Measurements from ENCODE around the gene NFKBIE. TPM values are rescaled to one million over a fixed set of nuclear protein-coding genes. Genes with fewer than 3 reads are reported as not detected.

NFKBIE gene
- total and polyA plus RNA-seq, 9 of the 15 experiments (the other 6 are each of a cell fraction or from before 2014, with no cell fraction given), result 2.1 to 16.4 (median 11.7) TPM

DNA sequence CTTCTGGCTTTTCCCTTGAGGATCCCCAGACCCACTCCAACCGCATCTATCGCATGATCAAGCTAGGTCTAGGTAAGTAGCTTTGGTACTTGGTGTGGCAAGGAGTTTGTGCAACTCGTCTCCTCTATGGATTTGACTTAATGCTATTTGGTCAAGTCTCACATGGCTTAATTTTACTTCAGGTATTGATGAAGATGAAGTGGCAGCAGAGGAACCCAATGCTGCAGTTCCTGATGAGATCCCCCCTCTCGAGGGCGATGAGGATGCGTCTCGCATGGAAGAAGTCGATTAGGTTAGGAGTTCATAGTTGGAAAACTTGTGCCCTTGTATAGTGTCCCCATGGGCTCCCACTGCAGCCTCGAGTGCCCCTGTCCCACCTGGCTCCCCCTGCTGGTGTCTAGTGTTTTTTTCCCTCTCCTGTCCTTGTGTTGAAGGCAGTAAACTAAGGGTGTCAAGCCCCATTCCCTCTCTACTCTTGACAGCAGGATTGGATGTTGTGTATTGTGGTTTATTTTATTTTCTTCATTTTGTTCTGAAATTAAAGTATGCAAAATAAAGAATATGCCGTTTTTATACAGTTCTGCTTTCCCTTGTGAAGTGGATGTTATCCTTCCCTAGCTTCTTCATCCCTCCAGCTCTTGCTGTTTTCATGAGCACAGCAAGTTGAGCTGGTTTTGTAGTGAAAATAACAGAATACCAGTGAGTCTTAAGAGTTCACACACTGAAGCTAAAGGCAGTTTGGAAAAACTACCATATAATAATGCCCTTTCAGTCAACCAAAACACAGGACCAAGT, 11.8 kb downstream of the NFKBIE start (continued):
- TF ChIP-seq, protein P1, sequence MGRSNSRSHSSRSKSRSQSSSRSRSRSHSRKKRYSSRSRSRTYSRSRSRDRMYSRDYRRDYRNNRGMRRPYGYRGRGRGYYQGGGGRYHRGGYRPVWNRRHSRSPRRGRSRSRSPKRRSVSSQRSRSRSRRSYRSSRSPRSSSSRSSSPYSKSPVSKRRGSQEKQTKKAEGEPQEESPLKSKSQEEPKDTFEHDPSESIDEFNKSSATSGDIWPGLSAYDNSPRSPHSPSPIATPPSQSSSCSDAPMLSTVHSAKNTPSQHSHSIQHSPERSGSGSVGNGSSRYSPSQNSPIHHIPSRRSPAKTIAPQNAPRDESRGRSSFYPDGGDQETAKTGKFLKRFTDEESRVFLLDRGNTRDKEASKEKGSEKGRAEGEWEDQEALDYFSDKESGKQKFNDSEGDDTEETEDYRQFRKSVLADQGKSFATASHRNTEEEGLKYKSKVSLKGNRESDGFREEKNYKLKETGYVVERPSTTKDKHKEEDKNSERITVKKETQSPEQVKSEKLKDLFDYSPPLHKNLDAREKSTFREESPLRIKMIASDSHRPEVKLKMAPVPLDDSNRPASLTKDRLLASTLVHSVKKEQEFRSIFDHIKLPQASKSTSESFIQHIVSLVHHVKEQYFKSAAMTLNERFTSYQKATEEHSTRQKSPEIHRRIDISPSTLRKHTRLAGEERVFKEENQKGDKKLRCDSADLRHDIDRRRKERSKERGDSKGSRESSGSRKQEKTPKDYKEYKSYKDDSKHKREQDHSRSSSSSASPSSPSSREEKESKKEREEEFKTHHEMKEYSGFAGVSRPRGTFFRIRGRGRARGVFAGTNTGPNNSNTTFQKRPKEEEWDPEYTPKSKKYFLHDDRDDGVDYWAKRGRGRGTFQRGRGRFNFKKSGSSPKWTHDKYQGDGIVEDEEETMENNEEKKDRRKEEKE (IDR thresholded peaks at IDR 0.05; ENCODE audit: borderline replicate concordance in 1 of 2, control insufficient read depth in 1 of 2, low read depth in 2 of 2, low read length in 1 of 2), result peak; percentile 58 to 79; a peak in 2 of 4 replicates
- TF ChIP-seq TAF7 (tag; IDR thresholded peaks at IDR 0.05) (no peak), ZNF197 (CRISPR knock-in tag; IDR thresholded peaks at IDR 0.05; ENCODE audit: low read depth) (no peak), NFXL1 (CRISPR knock-in tag; IDR thresholded peaks at IDR 0.05) (no peak), SRSF1 (IDR thresholded peaks at IDR 0.05; ENCODE audit: low read depth, low read length) (no peak), ZNF76 (CRISPR knock-in tag; IDR thresholded peaks at IDR 0.05; ENCODE audit: borderline replicate concordance) (no peak), CREB1 (IDR thresholded peaks at IDR 0.05) (no peak), CREB1 (CRISPR knock-in tag; IDR thresholded peaks at IDR 0.05) (no peak), GTF2E2 (tag; IDR thresholded peaks at IDR 0.05) (no peak), CHCHD3 (CRISPR knock-in tag; IDR thresholded peaks at IDR 0.05) (no peak), ZNF224 (CRISPR knock-in tag; IDR thresholded peaks at IDR 0.05) (no peak), ZNF77 (CRISPR knock-in tag; IDR thresholded peaks at IDR 0.05) (no peak), KAT2B (IDR thresholded peaks at IDR 0.05; ENCODE audit: low read depth, low read length) (no peak), TAF1 (IDR thresholded peaks at IDR 0.05; ENCODE audit: control insufficient read depth, extremely low read depth, insufficient read depth, low read length, severe bottlenecking) (no peak), BRD4 (IDR thresholded peaks at IDR 0.05) (no peak)
- TF ChIP-seq, protein P2, sequence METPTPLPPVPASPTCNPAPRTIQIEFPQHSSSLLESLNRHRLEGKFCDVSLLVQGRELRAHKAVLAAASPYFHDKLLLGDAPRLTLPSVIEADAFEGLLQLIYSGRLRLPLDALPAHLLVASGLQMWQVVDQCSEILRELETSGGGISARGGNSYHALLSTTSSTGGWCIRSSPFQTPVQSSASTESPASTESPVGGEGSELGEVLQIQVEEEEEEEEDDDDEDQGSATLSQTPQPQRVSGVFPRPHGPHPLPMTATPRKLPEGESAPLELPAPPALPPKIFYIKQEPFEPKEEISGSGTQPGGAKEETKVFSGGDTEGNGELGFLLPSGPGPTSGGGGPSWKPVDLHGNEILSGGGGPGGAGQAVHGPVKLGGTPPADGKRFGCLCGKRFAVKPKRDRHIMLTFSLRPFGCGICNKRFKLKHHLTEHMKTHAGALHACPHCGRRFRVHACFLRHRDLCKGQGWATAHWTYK (CRISPR knock-in tag; IDR thresholded peaks at IDR 0.05), result no peak
- TF ChIP-seq, protein P3, sequence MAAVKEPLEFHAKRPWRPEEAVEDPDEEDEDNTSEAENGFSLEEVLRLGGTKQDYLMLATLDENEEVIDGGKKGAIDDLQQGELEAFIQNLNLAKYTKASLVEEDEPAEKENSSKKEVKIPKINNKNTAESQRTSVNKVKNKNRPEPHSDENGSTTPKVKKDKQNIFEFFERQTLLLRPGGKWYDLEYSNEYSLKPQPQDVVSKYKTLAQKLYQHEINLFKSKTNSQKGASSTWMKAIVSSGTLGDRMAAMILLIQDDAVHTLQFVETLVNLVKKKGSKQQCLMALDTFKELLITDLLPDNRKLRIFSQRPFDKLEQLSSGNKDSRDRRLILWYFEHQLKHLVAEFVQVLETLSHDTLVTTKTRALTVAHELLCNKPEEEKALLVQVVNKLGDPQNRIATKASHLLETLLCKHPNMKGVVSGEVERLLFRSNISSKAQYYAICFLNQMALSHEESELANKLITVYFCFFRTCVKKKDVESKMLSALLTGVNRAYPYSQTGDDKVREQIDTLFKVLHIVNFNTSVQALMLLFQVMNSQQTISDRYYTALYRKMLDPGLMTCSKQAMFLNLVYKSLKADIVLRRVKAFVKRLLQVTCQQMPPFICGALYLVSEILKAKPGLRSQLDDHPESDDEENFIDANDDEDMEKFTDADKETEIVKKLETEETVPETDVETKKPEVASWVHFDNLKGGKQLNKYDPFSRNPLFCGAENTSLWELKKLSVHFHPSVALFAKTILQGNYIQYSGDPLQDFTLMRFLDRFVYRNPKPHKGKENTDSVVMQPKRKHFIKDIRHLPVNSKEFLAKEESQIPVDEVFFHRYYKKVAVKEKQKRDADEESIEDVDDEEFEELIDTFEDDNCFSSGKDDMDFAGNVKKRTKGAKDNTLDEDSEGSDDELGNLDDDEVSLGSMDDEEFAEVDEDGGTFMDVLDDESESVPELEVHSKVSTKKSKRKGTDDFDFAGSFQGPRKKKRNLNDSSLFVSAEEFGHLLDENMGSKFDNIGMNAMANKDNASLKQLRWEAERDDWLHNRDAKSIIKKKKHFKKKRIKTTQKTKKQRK (IDR thresholded peaks at IDR 0.05; ENCODE audit: borderline replicate concordance, low read depth, low read length), result no peak
